HUES64 (cell line): Measurements from ENCODE around the gene MRPL45.

Experiments used
- H3K27ac ChIP-seq: 2 replicates; pipeline ENCODE4 v1.7.0; 2013; ENCODE audit warnings: low read depth, low read length, inconsistent platforms
- H3K27me3 ChIP-seq: 2 replicates; pipeline ENCODE4 v1.6.1; 2013; ENCODE audit warnings: mild to moderate bottlenecking, low read length; ENCODE audit not compliant: insufficient read depth
- H3K36me3 ChIP-seq: 2 replicates; pipeline ENCODE4 v1.6.1; 2013; ENCODE audit warnings: mild to moderate bottlenecking, low read length; ENCODE audit not compliant: insufficient read depth
- H3K4me1 ChIP-seq: 2 replicates; pipeline ENCODE4 v1.6.1; 2013; ENCODE audit warnings: mild to moderate bottlenecking, low read length, moderate library complexity; ENCODE audit not compliant: insufficient read depth
- H3K4me3 ChIP-seq: 2 replicates; pipeline ENCODE4 v1.5.1; 2013; ENCODE audit warnings: mild to moderate bottlenecking, low read length, moderate library complexity
- H3K9ac ChIP-seq: 2 replicates; pipeline ENCODE4 v1.6.1; 2013; ENCODE audit warnings: mild to moderate bottlenecking, low read depth, low read length
- H3K9me3 ChIP-seq: 2 replicates; pipeline ENCODE4 v1.6.1; 2013; ENCODE audit warnings: low read depth, low read length; ENCODE audit not compliant: insufficient read depth
- WGBS: fragments of 150-250, 120-280 bp; methylation state at CpG from one replicate; pipeline ENCODE4 v1.1.7; 2013; ENCODE audit warnings: missing lambda C conversion rate; 5-methylcytosine and 5-hydroxymethylcytosine counted together

MRPL45 gene

DNA sequence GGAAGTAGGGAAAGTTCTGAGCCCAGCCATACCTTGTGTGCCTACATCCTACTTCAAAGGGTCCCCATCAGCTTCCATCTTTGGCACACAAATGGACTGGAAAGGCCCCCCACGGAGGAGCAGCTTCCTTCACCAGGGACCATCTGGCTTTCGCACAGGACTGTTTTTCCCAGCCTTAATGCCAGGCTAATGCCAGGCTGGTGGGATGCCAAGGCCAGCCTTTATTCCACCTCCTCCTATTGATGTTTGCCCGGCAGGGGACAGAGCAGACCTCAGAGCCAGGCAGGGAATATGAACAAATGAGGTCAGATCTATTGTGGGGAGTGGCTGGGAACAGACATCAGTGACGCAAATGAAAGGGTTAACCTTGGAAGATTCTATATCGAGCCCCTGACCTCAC, 41.1 kb downstream of the MRPL45 start:
- Histone ChIP-seq H3K27me3 (no peaks in the 10 kb centered on the region), H3K4me1 (peaks cover 9% of the 10 kb centered on the region; the same call in 1 of the 2 replicates), H3K4me3 (no peak overlapping the region), H3K27ac (no peak overlapping the region), H3K9ac (no peak overlapping the region), H3K9me3 (no peaks in the 10 kb centered on the region), H3K36me3 (no peaks in the 10 kb centered on the region)
- 94% methylated on average over 5 of the region's 5 CpGs for WGBS

DNA sequence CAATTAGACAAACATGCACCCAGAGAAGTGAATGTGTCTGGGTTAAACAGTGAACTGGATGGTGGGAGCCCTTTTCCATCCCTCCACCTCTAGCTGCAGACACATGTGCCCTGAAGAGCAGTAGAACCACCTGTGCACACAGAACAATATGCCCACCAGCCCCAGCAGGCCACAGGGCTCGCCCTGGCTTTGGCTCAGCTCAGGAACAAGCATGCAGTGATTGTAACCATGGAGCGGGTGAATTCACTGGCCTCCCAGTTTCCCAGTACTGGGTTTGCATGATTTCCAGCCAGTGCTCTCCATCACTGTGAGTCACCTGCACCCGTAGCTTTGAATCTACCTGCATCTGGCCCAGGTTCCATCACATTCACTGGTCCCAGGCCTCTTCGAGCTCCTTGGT, 41.6 kb downstream of the MRPL45 start:
- Histone ChIP-seq H3K27me3 (no peaks in the 10 kb centered on the region), H3K27ac (no peak overlapping the region), H3K9ac (no peak overlapping the region), H3K4me1 (peaks cover 9% of the 10 kb centered on the region; the same call in 1 of the 2 replicates), H3K4me3 (no peak overlapping the region), H3K9me3 (no peaks in the 10 kb centered on the region), H3K36me3 (no peaks in the 10 kb centered on the region)
- WGBS = 93% methylated on average over 4 of the region's 4 CpGs

DNA sequence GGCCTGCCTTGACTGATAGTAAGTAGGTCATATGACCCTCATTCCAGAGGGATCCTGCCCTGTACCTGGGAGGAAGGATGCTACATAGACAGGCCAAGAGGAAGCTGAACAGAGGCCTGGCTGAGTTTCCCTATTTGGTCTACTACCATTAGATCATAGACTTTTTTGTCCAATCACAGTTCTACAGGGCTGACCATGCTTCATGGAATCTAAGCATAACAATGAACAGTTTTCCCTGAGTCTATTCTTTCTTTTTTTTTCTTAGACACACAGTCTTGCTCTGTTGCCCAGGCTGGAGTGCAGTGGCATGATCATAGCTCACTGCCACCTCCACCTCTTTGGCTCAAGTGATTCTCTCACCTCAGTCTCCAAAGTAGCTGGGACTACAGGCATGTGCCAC, 42.9 kb downstream of the MRPL45 start:
- no peak overlapping the region for H3K9ac ChIP-seq
- peaks cover 9% of the 10 kb centered on the region; the same call in 1 of the 2 replicates for H3K4me1 ChIP-seq
- no peaks in the 10 kb centered on the region for H3K36me3 ChIP-seq
- no peak overlapping the region for H3K4me3 ChIP-seq
- H3K9me3 ChIP-seq = no peaks in the 10 kb centered on the region
- no peaks in the 10 kb centered on the region for H3K27me3 ChIP-seq
- H3K27ac ChIP-seq = no peak overlapping the region

DNA sequence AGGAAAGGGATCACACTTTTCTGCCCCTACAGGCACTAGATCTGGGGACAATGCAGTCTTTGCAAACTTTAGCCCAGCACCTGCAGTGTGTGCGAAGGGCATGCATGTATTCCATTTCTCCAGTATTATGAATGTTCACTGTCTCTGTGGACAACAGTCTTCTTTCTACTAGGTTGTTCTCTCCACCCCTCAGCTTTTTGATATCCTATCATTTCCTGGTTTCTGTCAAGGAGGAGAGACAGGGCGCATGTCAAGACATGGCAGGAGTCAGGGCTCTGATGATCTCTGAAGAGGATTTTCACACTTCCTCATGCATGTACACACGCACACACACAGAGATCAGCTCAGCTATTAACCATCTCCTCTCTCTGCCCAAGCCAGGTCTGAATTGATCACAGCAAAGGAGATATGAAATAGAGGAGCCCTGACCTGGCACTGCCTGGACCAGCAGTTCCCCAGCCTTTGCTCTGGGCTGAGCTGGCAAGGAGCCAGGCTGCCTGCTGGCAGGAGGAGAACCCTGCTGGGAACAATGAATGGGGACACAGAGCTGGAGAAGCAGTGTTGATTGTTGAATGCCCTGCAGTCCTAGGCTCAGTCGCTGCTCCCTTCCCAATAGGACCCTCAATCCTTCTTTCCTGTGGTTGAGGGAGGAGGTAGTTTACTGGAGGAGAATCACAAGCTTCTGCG, 44.2 kb downstream of the MRPL45 start:
- peaks cover 9% of the 10 kb centered on the region; the same call in 1 of the 2 replicates for H3K4me1 ChIP-seq
- H3K36me3 ChIP-seq = no peaks in the 10 kb centered on the region
- H3K27me3 ChIP-seq = no peaks in the 10 kb centered on the region
- no peak overlapping the region for H3K4me3 ChIP-seq
- whole genome bisulfite sequencing = 61% methylated on average over 4 of the region's 5 CpGs
- no peak overlapping the region for H3K27ac ChIP-seq
- H3K9me3 ChIP-seq = no peaks in the 10 kb centered on the region
- H3K9ac ChIP-seq = no peak overlapping the region

DNA sequence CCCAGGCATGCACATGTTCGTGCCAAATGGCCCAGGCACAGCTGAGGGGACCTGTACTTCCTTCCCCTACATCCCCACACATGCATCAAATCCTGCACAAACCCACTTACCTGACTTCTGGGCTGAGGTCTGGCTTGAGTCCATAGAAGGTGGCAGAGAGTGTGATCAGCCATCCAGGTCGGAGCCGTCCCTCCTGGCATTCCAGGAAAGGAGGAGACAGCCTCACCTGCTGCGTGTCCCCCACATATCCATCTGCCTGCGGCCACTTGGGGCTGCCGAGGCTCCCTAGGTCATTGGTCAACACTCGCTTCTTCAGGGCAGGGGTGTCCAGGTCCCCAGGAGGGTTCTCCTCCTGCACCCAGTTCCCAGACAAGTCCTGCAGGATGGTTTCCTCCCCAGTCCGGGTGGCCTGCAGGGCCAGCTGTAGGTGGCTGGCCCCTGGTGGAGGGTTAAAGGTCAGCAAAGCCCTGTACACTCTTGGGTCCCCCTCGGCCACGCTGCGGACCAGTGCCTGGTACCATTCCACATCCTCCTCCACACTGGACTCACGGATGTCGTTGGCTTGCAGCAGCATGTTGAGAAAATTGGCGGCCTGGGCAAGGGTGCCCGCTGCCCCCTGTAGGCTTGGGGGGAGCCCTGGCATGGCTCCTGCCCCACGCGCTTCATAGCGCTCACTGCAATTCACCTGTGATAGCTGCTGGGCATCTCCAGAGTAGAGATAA, 46.1 kb downstream of the MRPL45 start:
- no peaks in the 10 kb centered on the region for H3K27me3 ChIP-seq
- 94% methylated on average over 18 of the region's 18 CpGs for WGBS
- no peaks in the 10 kb centered on the region for H3K36me3 ChIP-seq
- no peaks in the 10 kb centered on the region for H3K9me3 ChIP-seq
- H3K9ac ChIP-seq = no peak overlapping the region
- H3K27ac ChIP-seq = no peak overlapping the region
- peaks cover 9% of the 10 kb centered on the region; the same call in 1 of the 2 replicates for H3K4me1 ChIP-seq
- H3K4me3 ChIP-seq = no peak overlapping the region

DNA sequence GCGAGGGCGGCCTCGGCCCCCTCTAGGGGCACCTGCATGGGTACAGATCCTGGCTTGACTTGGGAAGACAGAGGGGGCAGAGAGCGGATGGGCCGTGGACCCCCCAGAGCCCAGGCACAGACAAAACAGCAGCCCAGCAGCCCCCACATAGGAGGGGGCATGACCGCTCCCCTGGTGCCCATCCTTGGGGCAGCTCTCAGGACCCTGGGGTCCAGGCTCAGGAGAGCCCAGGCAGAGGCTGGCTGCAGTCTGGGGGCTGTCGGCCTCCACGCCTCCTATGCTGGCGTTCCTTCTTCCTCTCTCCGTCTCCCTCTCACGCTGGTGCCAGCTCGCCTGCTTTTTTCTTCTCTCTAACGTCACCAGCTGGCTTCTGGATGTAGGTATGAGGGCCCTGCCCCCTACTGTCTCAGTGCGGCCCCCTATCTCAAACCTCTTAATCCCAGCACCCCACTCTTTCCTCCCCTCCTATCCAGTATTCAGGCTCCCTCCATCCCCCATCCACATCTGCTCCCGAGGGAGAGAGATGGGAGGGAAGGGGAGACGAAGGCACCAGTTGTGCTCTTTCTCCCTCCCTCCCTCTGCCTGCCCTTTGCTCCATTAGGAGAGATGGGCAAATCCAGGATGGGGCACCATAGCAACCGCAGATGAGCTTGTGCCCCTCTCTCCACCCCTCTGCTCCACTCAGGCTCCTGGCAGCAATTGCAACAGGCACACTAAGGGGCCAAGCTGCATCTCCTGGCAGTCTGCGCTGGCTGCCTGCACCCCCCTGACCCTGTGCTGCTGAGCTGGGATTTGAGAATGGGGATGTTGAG, 46.8 kb downstream of the MRPL45 start, which contains the start of gene GPR179:
Gene GPR179, minus strand, starts transcription at position 349 of the 812 bp plus-strand sequence. Its CDS starts 167 bp downstream, at position 182.
- Histone ChIP-seq H3K27me3 (no peaks in the 10 kb centered on the region), H3K9me3 (no peaks in the 10 kb centered on the region), H3K4me3 (no peak within 1 kb of the TSS), H3K9ac (no peak within 1 kb of the TSS), H3K27ac (no peak within 1 kb of the TSS), H3K4me1 (peaks cover 9% of the 10 kb centered on the region; the same call in 1 of the 2 replicates), H3K36me3 (no peaks in the 10 kb centered on the region)
- 94% methylated on average over 15 of the region's 18 CpGs for WGBS

DNA sequence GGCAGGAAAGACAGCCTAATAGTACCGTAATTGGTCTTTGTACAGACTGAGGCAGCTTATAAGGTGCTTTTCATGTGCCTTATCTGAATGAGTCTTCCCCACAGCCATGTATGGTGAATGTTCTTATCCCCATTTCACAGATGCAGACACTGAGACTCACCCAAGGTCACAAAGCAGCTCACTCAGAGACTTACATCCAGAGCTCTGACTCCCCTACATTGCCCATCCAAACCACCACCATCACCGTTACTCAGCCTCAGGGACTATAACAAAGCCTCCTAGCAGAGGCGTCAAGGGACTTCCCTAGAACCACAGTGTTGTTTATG, 47.4 kb downstream of the MRPL45 start:
- no peaks in the 10 kb centered on the region for H3K27me3 ChIP-seq
- peaks cover 9% of the 10 kb centered on the region; the same call in 1 of the 2 replicates for H3K4me1 ChIP-seq
- H3K36me3 ChIP-seq = no peaks in the 10 kb centered on the region
- WGBS = 95% methylated on average over 3 of the region's 3 CpGs
- H3K9ac ChIP-seq = no peak overlapping the region
- no peak overlapping the region for H3K27ac ChIP-seq
- no peak overlapping the region for H3K4me3 ChIP-seq
- no peaks in the 10 kb centered on the region for H3K9me3 ChIP-seq

DNA sequence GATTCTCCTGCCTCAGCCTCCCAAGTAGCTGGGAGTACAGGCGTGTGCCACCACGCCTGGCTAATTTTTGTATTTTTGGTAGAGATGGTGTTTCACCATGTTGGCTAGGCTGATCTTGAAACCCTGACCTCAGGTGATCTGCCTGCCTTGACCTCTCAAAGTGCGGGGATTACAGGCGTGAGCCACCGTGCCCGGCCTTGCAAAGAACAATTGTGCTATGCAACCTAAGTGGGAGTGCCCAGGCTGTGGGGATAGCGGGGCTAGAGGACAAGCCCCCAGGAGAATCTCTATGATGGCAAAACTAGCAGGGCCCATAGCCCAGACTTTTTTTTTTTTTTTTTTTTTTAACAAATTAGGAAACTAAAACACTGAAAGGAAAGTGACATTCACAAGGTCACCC, 48.8 kb downstream of the MRPL45 start:
- no peaks in the 10 kb centered on the region for H3K9me3 ChIP-seq
- no peak overlapping the region for H3K9ac ChIP-seq
- H3K4me1 ChIP-seq = peaks cover 14% of the 10 kb centered on the region; the same call in 1 of the 2 replicates
- no peaks in the 10 kb centered on the region for H3K27me3 ChIP-seq
- no peak overlapping the region for H3K4me3 ChIP-seq
- WGBS = 92% methylated on average over 7 of the region's 7 CpGs
- H3K27ac ChIP-seq = no peak overlapping the region
- no peaks in the 10 kb centered on the region for H3K36me3 ChIP-seq

DNA sequence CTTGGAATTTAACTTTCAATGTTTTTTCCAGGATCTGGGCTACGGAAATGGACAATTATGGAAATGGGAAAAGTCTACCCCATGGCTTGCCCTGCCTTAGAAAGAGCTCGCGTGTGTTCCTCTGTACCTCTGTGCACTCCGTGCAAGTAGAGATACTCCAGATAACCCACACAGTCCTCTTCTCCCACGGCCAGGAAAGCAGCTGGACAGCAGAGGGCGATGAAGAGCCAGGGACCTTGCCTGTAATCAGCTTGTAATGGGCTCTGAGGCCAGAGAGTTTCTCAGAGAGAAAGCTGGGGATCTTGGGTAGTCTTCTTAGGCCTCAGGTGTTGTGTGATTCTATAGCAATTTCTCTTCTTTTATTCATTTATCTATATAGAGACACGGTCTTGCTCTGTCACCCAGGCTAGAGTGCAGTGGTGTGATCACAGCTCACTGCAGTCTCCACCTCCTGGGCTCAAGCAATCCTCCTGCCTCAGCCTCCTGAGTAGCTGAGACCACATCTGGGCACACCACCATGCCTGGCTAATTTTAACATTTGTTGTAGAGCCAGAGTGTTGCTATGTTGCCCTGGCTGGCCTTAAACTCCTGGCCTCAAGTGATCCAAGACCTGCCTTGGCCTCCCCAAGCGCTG, 52.2 kb downstream of the MRPL45 start:
- WGBS = 22% methylated on average over 8 of the region's 8 CpGs
- Histone ChIP-seq H3K27ac (no peak overlapping the region), H3K9me3 (no peaks in the 10 kb centered on the region), H3K4me1 (peaks cover 17% of the 10 kb centered on the region), H3K36me3 (no peaks in the 10 kb centered on the region), H3K27me3 (peaks cover 6% of the 10 kb centered on the region), H3K4me3 (no peak overlapping the region), H3K9ac (no peak overlapping the region)

DNA sequence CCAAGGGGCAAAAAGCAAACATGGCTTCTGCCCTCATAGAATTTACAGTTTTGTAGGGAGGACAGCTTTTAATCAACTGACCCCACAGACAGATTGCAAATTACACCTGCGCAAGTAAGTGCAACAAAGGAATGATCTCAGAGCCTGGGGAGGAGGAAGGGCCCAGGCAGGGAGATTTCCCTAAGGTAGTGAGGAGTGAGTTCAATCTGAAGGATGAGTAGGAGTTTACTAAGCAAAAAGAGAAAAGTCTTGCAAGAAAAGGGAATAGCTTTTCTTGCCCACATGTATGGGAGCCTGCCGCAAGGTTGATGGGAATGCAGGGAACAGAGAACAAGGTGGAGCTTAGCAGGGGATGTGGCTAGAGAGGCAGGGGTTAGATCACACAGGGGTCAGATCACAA, 53.1 kb downstream of the MRPL45 start:
- Histone ChIP-seq H3K27me3 (peaks cover 6% of the 10 kb centered on the region), H3K9ac (no peak overlapping the region; the same call in 1 of the 2 replicates), H3K9me3 (no peaks in the 10 kb centered on the region), H3K4me3 (no peak overlapping the region), H3K27ac (peak overlapping the region; percentile 37; the same call in 1 of the 2 replicates), H3K36me3 (no peaks in the 10 kb centered on the region), H3K4me1 (peaks cover 17% of the 10 kb centered on the region)
- WGBS = 91% methylated on average over 2 of the region's 2 CpGs
